Stimulated activated naive CD4-positive, alpha-beta T cell treated with Interleukin-2 at 50 U/mL for 16 hours (primary cell): ENCODE results near the gene ZBED1.
"Not testable (repeated sequence)": the region's sequence is repeated elsewhere in the genome, so short reads cannot be mapped to it uniquely, and the experiment has no call there.

Experiments
- DNase-seq: peaks from one replicate; lab custom pipeline; 2025; lab: John Stamatoyannopoulos, UW

Gene ZBED1

GRCh38 chrX:2497961-2498780 lies 2.6 kb downstream of the ZBED1 start:
- DNase-seq: no peak

- DNase-seq: no peak
Measured at GRCh38 chrX:2495595-2495994, 5.2 kb downstream of the ZBED1 start.

GRCh38 chrX:2492531-2493218 lies 8.1 kb downstream of the ZBED1 start:
- DNase-seq: no peak

- DNase-seq: no peak
Measured at GRCh38 chrX:2490634-2491033, 10.1 kb downstream of the ZBED1 start.

- no peak for DNase-seq
Measured at GRCh38 chrX:2489446-2490445, 11.0 kb downstream of the ZBED1 start.

- no peak for DNase-seq
Measured at GRCh38 chrX:2488621-2489285, 12.0 kb downstream of the ZBED1 start.

GRCh38 chrX:2487366-2487765 lies 13.4 kb downstream of the ZBED1 start:
- no peak for DNase-seq

- no peak for DNase-seq
Measured at GRCh38 chrX:2486476-2487133, 14.2 kb downstream of the ZBED1 start.

- no peak for DNase-seq
Measured at GRCh38 chrX:2485789-2486345, 14.9 kb downstream of the ZBED1 start.

GRCh38 chrX:2484721-2485648 lies 15.8 kb downstream of the ZBED1 start:
- DNase-seq: no peak

- no peak for DNase-seq
Measured at GRCh38 chrX:2484256-2484655, 16.5 kb downstream of the ZBED1 start.

- no peak for DNase-seq
Measured at GRCh38 chrX:2483398-2484060, 17.2 kb downstream of the ZBED1 start.

GRCh38 chrX:2481597-2481996 lies 19.2 kb downstream of the ZBED1 start:
- not testable (repeated sequence) for DNase-seq

- not testable (repeated sequence) for DNase-seq
Measured at GRCh38 chrX:2479982-2480381, 20.8 kb downstream of the ZBED1 start.

- no peak for DNase-seq
Measured at GRCh38 chrX:2479420-2479780, 21.4 kb downstream of the ZBED1 start.

- no peak for DNase-seq
Measured at GRCh38 chrX:2478546-2479419, 22.0 kb downstream of the ZBED1 start.

GRCh38 chrX:2477313-2477712 lies 23.5 kb downstream of the ZBED1 start:
- not testable (repeated sequence) for DNase-seq
